ENCODE data around the gene MEOX1.

The MEOX1 gene

DNA sequence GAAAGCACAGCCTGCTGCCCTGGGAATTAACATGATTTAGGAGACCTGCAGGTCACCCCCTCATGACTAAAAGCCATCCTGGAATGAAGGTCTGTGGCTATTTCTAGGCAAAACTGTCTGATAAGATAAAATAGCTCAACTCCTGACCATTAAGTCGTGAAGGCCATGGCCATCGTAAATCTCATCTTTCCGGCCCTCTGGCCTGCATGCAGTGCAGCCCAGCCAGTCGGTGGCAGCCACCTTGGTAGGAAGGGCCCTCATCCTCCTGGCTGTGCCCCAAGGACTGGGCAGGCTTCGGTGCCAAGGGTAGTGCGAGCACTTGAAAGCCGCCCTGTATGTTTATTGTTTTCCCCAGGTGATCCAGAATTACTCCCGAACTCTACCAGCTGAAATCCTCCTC is 18.2 kb upstream of the MEOX1 start:
- no peak for DNase-seq (ENCODE audit: low spot score)

DNA sequence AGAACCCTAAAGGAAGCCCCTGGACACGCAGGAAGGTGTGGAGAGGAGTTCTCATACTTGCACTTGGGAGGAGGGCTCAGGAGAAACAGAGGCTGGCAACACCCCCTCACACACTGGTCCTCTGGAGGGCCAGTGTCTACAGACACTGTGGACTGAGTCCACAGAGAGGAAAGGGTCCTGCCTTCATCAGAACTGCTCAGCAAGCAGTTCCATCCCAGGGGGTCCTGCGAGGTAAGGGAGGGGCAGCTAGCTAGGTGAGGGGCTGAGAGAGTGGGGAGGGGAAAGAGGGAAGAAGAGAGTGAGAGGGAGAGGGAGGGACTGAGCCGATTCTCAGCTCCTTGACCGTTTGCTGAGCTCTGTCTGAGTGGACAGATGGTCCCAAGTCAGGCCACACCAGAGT is 17.7 kb upstream of the MEOX1 start:
- no peak for DNase-seq (ENCODE audit: low spot score)

DNA sequence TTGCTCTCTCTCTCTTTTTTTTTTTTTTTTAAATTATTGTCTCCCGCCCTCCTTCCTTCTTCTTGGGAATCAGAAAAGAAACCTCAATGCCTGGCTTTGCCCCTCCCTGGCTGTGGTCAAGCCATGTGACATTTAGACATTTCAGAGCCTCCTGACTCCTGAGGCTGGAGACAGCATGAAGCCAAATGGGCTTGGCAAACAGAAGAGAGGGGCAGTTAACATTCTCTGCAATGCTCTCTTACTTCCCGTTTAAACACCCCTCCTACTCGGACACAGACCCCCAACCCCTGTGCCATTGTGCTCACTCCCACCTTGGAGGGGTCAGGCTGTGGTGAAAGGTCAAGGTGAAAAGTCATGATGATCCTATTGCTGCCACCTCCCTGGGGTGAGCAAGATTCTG is 14.7 kb upstream of the MEOX1 start:
- DNase-seq (ENCODE audit: low spot score), result no peak

DNA sequence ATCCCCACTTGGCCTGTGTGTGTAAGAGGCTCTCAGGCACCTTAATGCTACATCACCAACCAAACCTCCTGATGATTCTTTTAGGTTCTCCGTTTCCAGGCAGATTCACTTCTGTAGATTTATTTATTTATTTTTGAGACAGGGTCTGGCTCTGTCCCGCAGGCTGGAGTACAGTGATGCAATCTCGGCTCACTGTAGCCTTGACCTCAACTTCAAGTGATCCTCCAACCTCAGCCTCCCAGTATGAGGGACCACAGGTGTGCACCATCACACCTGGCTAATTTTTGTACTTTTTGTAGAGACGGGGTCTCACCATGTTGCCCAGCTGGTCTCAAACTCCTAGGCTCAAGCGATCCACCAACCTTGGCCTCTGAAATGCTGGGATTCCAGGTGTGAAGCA is 12.7 kb upstream of the MEOX1 start:
- DNase-seq (ENCODE audit: low spot score), result no peak

DNA sequence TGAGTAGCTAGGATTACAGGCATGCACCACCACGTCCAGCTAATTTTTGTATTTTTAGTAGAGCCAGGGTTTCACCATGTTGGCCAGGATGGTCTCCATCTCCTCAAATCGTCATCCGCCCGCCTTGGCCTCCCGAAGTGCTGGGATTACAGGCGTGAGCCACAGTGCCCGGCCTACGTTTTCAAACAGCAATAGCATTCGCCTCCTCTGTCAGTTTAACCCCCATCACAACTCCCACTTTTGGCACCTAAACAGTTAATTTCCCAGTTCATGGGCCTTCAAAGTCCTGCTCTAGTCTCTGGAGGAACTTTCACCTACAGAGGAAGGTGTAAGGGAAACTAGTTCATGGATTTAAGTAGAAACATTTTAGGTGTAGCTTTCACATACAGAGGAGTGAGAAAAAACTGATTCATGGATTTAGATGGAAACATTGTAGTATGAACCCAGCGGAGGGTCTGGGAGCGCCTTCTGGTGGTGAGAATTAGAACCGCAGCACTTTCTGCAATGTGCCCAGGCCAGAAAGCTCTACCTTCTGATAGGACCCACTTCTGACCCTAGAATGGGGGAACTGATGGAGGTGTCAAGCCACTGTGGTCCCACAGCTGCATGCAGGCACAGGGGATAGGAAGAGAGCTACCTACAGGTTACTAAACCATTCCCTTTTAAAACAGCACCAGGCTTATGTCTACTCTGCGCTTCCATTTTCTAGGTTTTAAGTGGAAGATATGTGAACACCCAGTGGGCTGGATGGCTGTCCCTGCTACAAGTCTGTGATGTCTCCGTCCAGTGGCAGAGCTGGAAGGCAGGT is 12.0 kb upstream of the MEOX1 start:
- peak; percentile 64 for DNase-seq (ENCODE audit: low spot score)

DNA sequence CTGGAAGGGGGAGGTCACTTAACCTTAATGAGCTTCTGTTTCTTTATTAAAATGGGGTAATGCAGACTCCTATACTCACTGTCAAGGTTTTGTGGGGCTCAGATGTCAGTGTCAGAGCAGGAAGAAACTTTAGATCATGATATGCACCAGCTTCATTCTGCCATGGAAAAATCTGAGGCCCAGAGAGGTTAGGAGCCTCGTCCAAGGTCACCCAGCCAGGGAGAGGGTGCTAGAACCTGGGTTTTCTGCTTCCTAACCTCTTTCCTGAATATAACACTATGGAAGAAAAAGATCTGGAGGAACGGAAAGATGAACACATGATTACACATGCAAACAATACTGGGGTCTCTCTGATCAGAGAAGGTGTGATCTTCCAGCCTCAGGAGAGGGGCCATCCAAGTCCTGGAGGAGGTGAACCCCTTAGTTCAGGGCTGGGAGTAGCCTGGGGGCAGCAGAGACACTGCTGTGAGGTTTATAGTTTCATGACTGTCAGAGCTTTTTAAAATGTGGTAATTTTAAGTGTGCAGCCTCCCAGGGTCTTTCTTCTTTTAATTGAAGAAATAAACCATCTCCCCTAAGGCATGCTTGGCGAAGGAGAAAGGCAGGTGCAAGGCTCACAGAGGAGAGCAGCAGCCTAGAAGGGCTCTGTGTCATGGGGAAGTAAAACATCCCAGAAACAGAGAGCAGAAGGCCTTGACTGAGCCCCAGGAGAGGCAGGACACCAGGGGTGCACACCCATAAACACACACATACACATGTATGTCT is 10.2 kb upstream of the MEOX1 start:
- DNase-seq (ENCODE audit: low spot score), result no peak

DNA sequence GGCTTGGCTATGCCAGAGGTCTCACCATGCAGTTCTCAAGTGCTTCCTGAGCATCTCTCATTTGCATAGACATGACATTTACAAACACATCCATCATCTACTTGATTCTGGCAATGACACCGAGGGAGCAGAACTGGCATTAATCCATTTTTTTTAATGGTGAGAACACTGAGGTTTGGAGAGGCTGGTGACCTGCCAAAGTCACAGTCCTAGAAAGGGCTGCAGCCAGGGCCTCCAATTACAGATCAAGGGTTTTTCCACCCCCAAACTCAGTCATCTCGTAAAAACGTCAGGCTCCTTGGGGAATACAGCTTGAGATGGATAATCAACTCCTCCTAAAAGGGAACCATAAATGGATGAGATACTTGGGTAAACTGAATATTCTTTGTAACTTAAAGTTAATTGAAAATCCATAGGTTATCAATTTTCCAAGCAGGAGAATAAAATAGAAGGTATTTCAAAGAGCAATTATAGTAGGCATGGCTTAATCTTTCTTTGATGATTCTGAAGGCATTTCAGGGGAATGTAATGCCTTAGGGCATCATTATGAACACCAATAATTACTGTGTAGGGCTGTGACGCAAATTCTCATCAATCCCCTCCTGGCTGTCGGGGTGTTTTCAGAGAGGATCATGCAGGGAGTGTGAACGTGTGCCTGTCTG is 9.4 kb upstream of the MEOX1 start:
- DNase-seq (ENCODE audit: low spot score), result no peak

DNA sequence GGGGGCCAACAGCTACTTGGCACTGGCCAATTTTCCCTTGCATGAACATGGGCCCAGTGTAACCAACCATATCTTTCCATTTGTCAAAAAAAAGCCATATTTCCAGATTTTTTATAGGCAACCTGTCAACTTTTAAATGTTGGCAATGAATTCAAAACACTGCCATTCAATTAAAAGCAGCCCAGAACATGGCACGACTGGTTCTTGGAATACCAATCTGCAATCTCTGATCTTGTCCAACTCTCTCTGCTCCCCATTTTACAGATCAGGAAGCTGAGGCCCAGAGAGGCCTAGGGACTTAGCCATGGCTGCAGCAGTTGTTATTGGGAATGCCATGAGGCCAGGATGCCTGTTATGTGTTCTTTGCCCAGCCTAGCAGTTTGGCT is 8.9 kb upstream of the MEOX1 start:
- no peak for DNase-seq (ENCODE audit: low spot score)

DNA sequence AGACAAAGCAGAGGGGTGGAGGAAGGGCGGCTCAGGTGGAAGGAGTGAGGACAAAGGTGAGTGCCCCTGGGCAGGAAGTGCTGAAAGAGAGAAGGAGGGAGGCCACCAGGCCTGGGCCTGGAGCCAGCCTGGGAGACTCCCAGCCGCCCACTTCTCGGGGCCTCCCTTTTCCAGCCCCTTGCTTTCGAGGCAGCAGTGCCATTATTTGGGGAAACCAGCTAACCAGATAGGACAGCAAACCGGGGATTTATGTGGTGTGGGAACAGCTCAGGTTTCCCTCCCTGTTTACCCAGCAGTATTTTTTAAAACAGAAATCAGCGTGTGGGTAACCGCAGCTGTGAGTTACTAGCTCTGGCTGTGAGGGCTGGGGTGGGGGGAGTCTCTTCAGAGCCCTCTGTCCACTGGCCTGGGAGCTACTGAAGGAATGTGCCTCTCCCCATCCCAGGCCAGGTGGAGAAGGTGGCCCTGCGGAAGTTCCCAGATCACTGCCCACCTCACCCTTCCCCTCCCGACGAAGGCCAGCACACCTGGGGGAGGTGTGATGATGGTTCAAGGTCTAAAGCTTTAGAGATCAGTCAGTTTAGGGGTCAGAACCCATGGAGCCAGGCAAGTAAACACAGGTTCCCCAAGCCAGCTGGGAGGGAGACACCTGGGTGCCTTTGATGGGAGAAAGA is 8.4 kb upstream of the MEOX1 start:
- DNase-seq (ENCODE audit: low spot score), result no peak

DNA sequence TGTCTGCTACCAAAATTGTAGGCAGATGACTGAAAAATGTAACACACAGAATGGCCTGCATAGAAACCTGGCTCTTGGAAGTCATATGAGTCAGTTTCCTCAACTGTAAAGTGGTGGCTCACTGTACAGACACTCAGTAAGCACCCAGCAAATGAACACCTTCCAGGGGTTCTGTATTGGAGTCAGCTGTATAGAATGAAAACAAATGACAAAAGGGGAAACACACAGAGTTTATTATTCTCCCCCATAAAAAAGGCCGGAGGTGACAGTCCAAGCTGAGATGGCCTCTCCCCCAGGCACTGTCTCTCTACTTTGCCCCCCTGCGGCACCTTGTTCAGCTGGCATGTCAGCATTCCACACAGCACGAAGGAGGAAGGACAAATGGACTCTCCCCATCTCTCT is 6.2 kb upstream of the MEOX1 start:
- DNase-seq (ENCODE audit: low spot score), result no peak

DNA sequence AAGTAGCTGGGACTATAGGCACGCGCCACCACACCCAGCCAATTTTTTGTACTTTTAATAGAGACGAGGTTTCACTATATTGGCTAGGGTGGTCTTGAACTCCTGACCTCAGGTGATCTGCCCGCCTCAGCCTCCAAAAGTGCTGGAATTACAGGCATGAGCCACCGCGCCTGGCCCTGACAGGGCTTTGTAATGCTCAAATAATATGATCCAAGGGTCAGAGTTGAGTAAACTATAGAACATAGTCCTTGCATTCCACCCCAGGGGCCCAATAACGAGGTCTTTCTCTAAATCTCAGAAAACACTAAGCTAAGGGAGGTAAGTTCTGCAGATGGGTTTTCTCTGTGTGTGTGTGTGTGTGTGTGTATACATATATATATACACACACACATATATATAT is 5.8 kb upstream of the MEOX1 start:
- no peak for DNase-seq (ENCODE audit: low spot score)

DNA sequence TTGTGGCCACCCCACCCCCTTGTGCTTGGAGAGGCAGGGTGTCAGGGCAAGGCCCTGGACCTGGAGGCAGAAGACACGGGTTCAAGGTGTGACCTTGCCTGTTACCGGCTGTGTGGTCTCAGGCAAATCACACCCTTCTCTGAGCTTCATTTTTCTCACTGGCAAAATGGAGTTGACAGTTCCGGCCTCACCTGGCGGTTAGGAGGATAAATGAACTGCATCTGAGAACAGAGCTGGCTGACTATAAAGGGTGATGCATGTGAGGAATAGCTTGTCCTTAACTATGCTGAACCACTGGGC is 4.2 kb upstream of the MEOX1 start:
- no peak for DNase-seq (ENCODE audit: low spot score)

DNA sequence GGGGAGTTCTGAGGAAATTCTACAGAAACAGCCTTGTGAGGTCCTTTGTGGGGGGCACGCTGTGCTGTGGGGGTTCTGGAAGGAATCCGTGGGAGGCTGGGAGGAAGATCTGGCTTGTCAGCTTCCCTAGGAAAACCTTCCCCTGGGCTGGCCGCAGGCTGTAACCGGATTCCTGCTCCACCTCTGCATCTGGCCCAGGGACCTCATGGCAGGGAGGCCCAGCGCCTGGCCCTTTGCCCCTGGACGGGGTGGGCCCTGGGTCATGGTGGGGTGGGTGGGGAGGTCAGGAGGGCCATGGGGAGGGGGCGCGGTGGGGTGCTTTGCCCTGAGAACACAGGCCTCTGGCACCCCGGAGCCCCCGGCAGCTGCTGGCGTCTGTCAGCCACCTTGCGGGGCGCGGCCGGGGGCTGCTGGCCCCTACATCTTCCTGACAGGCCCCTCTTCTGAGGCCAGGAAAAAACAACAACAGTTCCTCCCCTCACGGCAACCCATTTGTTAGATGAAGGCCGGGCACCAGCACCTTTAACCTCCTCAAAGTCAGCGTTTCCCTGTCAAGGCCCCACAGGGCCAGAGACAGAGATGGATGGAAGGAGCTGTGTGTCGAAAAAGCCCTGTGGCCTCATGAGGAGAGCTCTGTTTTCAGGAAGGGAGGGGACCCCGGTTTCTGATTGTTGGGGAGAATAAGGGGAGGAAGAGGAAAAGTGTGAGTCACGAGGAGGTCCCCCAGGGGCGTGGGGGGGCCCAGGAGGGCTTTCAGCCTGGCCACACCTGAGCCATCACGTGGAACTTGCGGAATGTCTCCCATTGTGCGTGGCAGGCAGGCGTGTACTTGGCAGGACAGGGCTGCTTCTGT is 3.6 kb upstream of the MEOX1 start:
- DNase-seq (ENCODE audit: low spot score), result no peak

DNA sequence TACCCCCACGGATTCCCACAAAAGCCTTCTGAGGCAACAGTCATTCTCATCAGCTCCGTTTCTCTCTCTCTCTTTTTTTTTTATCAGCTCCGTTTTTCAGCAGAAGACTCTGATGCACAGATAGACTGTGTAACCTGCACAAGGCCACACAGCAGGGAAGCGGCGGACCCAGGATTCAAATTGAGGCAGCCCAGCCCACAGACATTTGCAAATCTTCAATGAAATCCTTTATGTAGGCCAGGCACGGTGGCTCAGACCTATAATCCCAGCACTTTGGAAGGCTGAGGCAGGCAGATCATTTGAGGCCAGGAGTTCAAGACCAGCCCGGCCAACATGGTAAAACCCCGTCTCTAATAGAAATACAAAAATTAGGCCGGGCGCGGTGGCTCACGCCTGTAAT is 2.4 kb upstream of the MEOX1 start:
- DNase-seq (ENCODE audit: low spot score), result no peak

DNA sequence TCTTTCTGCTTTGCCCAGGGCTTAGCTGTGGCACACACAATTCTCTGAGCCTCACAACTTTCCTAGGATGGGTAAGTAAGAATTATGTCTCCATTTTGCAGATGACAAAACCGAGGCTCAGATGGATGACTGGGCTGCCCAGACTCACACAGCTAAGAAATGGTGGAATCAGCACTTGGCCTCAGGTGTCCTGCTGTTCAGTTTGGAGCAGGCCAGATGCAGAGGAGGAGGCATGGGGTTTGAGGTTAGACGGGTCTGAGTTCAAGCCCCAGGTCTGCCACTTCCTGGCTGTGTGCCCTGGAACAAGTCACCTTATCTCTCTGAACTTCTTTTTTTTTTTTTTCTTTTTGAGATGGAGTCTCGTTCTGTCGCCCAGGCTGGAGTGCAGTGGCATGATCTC is 1.7 kb upstream of the MEOX1 start:
- DNase-seq (ENCODE audit: low spot score), result no peak

DNA sequence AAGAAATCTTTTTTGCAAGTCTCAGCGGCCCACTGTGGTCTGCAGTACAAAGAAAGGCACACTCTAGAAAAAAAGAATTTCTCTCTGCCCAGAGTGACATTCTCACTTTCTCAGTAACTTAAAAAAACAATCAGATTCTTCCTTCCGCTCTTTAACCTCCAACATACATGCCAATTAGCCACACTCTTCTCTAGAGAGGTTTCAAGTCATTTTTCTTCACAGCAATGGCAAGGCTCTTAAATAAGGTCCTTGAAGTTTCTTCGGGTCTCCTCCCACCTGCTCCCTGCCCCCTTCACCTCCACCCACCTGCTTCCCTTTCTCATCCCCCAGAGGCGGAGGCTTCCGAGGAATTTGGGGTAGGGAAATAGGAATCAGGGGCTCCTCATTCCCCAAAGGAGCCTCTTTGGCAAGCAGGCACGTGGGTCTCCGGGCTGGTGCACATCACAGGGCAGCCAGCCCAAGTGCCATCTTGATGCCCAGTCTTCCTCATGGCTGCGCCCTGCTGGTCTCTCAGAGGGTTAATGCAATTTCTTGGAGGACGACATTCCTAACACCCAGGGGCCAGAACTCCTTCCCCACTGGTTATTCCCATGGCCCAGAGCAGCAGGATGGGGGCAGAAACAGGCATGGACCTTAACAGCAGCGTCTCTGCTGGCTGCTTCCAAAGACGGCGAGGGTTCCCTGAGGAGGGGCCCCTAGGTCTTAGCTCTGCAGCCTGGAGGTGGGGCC is 855 bp upstream of the MEOX1 start:
- peak; percentile 15 for DNase-seq (ENCODE audit: low spot score)

DNA sequence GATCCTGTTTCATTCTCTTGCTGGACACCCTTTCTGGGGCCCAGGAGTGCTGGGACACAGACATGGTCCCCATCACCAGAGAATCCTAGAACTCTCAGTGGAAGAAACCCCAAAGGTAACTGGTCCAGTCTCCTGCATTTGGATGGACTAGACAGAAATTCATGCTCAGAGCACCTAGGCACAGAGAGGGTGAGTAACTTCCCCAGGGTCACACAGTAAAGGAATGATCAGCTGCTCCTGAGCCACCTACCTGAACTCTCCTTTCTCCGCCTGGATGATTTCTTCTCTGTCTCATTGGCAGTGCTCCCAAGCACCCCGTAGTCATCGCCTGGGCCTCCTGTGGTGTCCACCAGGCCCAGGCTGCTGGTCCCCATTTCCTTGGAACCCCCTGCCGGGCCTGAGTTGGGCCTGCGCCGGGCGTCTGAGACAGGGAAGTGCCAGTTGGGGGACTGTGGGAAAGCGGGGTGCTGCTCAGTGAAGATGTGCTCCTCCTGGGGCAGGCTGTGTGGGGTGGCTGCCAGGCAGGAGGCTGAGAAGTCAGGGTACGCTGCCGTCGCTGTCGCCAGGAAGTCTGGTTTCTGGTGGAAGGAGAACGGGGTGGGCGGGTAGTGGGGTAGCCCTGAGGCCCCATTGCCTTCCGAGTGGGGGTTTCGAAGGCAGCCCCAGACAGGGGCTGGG is 767 bp downstream of the MEOX1 start:
- no peak for DNase-seq (ENCODE audit: low spot score)

DNA sequence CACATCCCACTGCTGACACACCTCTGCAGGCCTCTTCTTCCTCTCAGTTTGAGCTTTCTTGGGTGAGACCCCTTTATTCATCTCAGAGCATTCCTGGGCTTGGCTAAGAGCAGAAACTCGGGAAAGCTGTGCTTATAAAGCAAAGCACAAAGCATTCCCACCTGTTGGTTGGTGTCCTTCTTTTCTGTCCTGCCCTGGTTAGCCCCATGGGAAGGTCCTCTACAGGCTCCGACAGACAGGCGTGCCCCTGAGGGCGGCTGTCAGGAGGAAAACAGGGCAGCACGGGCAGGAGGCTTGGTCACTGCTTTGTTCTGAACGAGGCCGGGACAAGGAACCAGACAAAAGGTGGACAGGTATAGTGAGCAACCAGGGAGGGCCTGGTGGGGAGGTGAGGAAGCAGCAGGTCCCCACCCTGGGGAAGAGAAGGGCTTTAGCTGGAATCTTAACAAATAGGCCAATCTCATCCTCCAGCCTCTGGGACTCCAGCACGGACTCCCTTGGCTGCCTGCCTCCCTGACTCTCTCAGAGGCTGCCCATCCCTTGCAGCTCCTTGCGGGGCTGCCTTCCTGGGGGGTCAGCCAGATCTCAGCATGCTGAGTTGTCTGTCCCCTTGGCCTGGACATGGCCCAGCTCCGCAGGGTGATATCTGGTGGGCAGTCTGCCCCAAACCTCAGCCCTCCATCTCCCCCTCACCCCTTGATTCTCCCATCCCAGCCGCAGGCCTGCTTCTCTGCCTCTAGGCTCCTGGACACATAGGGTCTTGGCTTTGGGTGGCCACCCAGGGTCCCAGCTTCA is 1.7 kb downstream of the MEOX1 start:
- no peak for DNase-seq (ENCODE audit: low spot score)

DNA sequence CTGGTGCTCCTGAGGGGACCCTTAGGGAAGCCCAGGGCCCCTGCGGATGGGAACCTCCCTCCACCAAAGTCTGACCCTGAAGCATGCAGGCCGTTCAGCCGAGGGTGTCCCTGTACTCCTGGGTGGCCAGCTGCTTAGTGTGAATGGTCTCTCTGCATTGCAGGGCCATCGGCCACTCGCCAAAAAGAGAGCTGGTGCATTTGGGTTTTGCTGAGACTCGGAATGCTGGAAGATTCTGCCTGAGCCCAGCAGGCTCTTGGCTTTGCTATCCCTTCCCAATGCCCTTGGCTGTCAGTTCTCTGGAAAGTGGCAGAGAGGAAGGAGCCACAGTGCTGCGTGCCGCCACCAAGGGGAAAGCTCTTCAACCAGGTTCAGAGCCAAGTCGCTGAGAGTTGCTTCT is 2.8 kb downstream of the MEOX1 start:
- no peak for DNase-seq (ENCODE audit: low spot score)

Measured in CD4-positive, alpha-beta T cell treated with Interleukin-6 at 100 ng/mL for 8 hours (primary cell).